Sigmoid colon (tissue), 7 donors: Measurements from ENCODE around the gene ICA1L. TPM values are rescaled to one million over a fixed set of nuclear protein-coding genes. Genes with fewer than 3 reads are reported as not detected.

ENCODE experiments used
- DNase-seq: peaks from one replicate; pipeline ENCODE4 v3.0.0-alpha.2; 2019
- H3K27ac ChIP-seq, 4 donors: fragments of 200-600 bp; sonication (generic); one replicate each; pipeline ENCODE4 v1.5.1; 2016 to 2019; ENCODE audit warnings: mild to moderate bottlenecking in 1 of 4
- H3K27me3 ChIP-seq, 3 donors: fragments of 200-600 bp; sonication (generic); one replicate each; pipeline ENCODE4 v1.5.1; 2019; ENCODE audit warnings: mild to moderate bottlenecking in 1 of 3
- H3K36me3 ChIP-seq, 4 donors: fragments of 200-600 bp; sonication (generic); one replicate each; pipeline ENCODE4 v1.5.1; 2016 to 2019
- H3K4me1 ChIP-seq, 4 donors: fragments of 200-600 bp; sonication (generic); one replicate each; pipeline ENCODE4 v1.5.1; 2017 to 2019
- H3K4me3 ChIP-seq, 4 donors: fragments of 200-600 bp; sonication (generic); one replicate each; pipeline ENCODE4 v1.5.1; 2017 to 2019; ENCODE audit warnings: mild to moderate bottlenecking in 2 of 4, moderate library complexity in 1 of 4
- H3K9me3 ChIP-seq, 4 donors: fragments of 200-600 bp in 3 of 4; sonication (generic) in 3 of 4; one replicate each; pipeline versions ENCODE4 v1.5.1 to v1.6.1; 2013 to 2019
- EP300 ChIP-seq, 4 donors: sonication (generic); formaldehyde crosslinking; IDR thresholded peaks; one replicate each; pipeline ENCODE4 v1.6.1; 2017; ENCODE audit warnings: antibody characterized with exemption in 4 of 4
- POLR2A ChIP-seq, 2 donors: fragments of 450-650 bp; IDR thresholded peaks; one replicate each; pipeline ENCODE4 v1.6.1; 2016; ENCODE audit warnings: antibody characterized with exemption in 2 of 2, mild to moderate bottlenecking in 2 of 2, moderate library complexity in 2 of 2
- POLR2AphosphoS5 ChIP-seq, 4 donors: sonication (generic); formaldehyde crosslinking; IDR thresholded peaks; one replicate each; pipeline ENCODE4 v1.6.1; 2017; ENCODE audit warnings: antibody characterized with exemption in 4 of 4
- WGBS, 2 donors: extraction: QIAGEN DNeasy Blood & Tissue Kit; methylation state at CpG; one replicate each; pipeline ENCODE4 v1.1.7; 2013; 5-methylcytosine and 5-hydroxymethylcytosine counted together
- intact Hi-C: fragments of 100-400 bp; cut with DNase I; formaldehyde crosslinking; loops from one replicate; pipeline ENCODE4 v1.15.1; 2023
- polyA plus RNA-seq, 3 donors: library from polyadenylated mRNA; stranded (reverse); fragments of 200-250 nt; gene quantifications; one replicate each; pipeline ENCODE4 v1.2.3, GENCODE V29; 2013
- total RNA-seq, 4 donors: library from RNA; depleted of rRNA; stranded (reverse); fragments of >200 nt; gene quantifications; one replicate each; pipeline ENCODE4 v1.1.0, GENCODE V29; 2016
- TF ChIP-seq, protein P1 (sequence below), 4 experiments: fragments of 450-650 bp in 3 of 4; fragments of 200-600 bp in 1 of 4; IDR thresholded peaks; one replicate each; pipeline ENCODE4 v1.5.1; 2016 to 2019; ENCODE audit warnings: antibody characterized with exemption in 4 of 4, mild to moderate bottlenecking in 3 of 4, moderate library complexity in 2 of 4
- donor health status: healthy with polysubstance abuse.
- donor health status: Bipolar disorder and iron deficiency.
- donor health status: healthy.

The ICA1L gene
- total and polyA plus RNA-seq, 7 donors, result 0.46 to 28.8 (median 15.7) TPM

DNA sequence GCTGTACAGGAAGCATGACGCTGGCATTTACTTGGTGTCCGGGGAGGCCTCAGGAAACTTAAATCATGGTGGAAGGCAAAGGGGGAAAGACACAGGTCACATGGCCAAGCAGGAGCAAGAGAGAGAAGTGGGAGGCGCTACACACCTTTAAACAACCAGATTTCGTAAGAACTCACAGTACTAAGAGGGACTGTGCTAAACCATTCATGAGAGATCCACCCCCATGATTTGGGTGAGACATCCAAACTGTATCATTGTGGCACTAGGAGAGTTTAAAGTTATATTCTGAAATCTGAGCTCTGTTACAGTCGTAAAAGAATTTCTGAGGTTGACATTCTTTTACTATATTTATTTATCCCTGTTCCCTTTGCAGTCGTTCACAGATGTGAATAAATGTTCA, 116.6 kb downstream of the ICA1L start:
- intact Hi-C loops, result no loop called here
- TF ChIP-seq POLR2A (IDR thresholded peaks at IDR 0.05), result no peak
- H3K27me3 ChIP-seq, result no peaks in the 10 kb centered on the region

DNA sequence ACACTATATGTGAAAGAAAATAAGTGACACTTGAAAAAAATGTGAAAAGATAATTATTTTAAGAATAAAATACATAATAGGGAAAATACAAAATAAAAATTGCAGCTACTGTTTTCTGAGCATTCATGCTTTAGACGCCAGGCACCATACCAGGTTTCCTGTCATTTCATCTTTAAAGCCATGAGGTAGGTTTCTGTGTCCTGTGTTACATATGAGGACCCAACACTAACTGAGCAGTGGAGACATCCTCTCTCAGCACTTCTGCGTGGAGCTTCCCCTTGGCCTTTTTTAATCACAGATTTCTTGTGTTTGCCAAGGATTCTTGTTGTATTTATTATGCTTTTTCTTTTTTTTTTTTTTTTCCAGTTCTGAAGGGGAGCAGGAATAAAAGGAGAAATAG, 119.5 kb downstream of the ICA1L start:
- peaks cover 0 to under 1% (median 0%) of the 10 kb centered on the region in 4 donors for H3K4me1 ChIP-seq
- no peak overlapping the region for H3K4me3 ChIP-seq
- H3K9me3 ChIP-seq, result no peaks in the 10 kb centered on the region
- H3K27ac ChIP-seq, result no peak overlapping the region
- H3K36me3 ChIP-seq, result no peaks in the 10 kb centered on the region
- intact Hi-C loops, result no loop called here
- H3K27me3 ChIP-seq, result no peaks in the 10 kb centered on the region
- DNase-seq, result no peak
- TF ChIP-seq EP300 (IDR thresholded peaks at IDR 0.05), result no peak
- TF ChIP-seq, protein P1, sequence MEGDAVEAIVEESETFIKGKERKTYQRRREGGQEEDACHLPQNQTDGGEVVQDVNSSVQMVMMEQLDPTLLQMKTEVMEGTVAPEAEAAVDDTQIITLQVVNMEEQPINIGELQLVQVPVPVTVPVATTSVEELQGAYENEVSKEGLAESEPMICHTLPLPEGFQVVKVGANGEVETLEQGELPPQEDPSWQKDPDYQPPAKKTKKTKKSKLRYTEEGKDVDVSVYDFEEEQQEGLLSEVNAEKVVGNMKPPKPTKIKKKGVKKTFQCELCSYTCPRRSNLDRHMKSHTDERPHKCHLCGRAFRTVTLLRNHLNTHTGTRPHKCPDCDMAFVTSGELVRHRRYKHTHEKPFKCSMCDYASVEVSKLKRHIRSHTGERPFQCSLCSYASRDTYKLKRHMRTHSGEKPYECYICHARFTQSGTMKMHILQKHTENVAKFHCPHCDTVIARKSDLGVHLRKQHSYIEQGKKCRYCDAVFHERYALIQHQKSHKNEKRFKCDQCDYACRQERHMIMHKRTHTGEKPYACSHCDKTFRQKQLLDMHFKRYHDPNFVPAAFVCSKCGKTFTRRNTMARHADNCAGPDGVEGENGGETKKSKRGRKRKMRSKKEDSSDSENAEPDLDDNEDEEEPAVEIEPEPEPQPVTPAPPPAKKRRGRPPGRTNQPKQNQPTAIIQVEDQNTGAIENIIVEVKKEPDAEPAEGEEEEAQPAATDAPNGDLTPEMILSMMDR (IDR thresholded peaks at IDR 0.05), result no peak
- no peak for TF ChIP-seq POLR2AphosphoS5 (IDR thresholded peaks at IDR 0.05)
- TF ChIP-seq POLR2A (IDR thresholded peaks at IDR 0.05), result no peak
- WGBS, 2 donors, result 72 to 92% methylated on average over 2 of the region's 2 CpGs

More for the DNA sequence above, 116.6 kb downstream of the ICA1L start:
- DNase-seq, result no peak
- WGBS, 2 donors, result 66 to 82% methylated on average over 6 of the region's 6 CpGs
- Histone ChIP-seq H3K4me1 (peaks cover 0 to 21% (median 12%) of the 10 kb centered on the region in 4 donors), H3K36me3 (peaks cover 0 to 5% (median 2%) of the 10 kb centered on the region in 4 donors), H3K9me3 (no peaks in the 10 kb centered on the region), H3K27ac (no peak overlapping the region), H3K4me3 (no peak overlapping the region)

DNA sequence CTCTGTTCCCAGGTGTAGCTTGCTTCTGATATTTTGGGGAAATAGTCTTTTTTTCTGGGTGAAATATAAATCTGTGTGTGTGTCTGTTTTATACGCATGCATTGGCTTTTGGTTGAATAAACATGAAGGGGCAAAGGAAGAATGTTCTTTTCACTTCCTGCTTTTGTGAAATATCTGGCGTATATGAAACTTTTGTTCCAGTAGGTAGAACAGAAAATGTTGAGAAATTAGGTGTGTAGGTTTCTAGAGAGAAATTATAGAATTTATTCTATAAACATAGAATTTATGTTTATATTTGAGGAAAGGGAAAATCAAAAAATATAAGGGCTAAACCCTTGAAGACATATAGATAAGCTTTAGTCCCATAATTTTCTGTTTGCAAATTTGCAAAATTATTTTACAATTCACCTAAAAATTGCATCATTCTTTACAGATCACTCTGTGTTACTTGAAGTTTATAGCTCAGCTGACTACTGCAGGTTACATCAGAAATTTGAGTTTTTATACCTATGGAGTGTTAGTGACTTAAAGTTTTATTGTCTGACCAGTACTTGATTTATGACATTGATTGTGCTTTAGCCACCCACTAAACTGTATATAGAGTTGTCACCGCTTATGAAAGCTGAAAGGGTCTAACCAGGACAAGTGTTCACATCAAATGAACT, 120.7 kb downstream of the ICA1L start:
- no peaks in the 10 kb centered on the region for H3K36me3 ChIP-seq
- H3K4me1 ChIP-seq, result no peaks in the 10 kb centered on the region
- no peak for DNase-seq
- H3K27ac ChIP-seq, result no peak overlapping the region
- H3K4me3 ChIP-seq, result no peak overlapping the region
- H3K27me3 ChIP-seq, result no peaks in the 10 kb centered on the region
- no peaks in the 10 kb centered on the region for H3K9me3 ChIP-seq
- 57 to 75% methylated on average over 3 of the region's 3 CpGs for WGBS, 2 donors
- TF ChIP-seq POLR2AphosphoS5 (IDR thresholded peaks at IDR 0.05), result no peak
- TF ChIP-seq, protein P1 (IDR thresholded peaks at IDR 0.05), result no peak
- TF ChIP-seq POLR2A (IDR thresholded peaks at IDR 0.05), result no peak
- no peak for TF ChIP-seq EP300 (IDR thresholded peaks at IDR 0.05)
- intact Hi-C loops, result no loop called here

DNA sequence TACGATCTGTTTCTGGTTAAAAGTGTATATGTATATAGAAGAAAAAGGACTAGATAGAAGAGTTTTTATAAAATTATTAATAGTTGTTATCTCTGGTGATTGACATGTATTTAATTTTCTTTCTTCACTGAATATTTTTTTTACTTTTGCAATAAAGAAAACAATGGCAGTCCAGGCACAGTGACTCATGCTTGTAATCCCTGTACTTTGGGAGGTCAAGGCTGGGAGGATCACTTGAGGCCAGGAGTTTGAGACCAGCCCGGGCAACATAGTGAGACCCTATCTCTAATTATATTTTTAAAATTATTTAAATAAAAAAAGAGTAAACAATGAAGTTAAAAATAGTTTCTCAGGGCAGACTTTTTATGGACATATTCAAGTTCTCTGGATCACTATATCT, 122.1 kb downstream of the ICA1L start:
- Histone ChIP-seq H3K9me3 (no peaks in the 10 kb centered on the region), H3K36me3 (no peaks in the 10 kb centered on the region), H3K27ac (no peak overlapping the region), H3K4me1 (no peaks in the 10 kb centered on the region), H3K27me3 (no peaks in the 10 kb centered on the region), H3K4me3 (no peak overlapping the region)
- WGBS, 2 donors, result 90 to 92% methylated on average over 2 of the region's 2 CpGs
- TF ChIP-seq EP300 (IDR thresholded peaks at IDR 0.05) (no peak), POLR2A (IDR thresholded peaks at IDR 0.05) (no peak), POLR2AphosphoS5 (IDR thresholded peaks at IDR 0.05) (no peak)
- TF ChIP-seq, protein P1 (IDR thresholded peaks at IDR 0.05), result no peak
- intact Hi-C loops, result no loop called here
- DNase-seq, result no peak

DNA sequence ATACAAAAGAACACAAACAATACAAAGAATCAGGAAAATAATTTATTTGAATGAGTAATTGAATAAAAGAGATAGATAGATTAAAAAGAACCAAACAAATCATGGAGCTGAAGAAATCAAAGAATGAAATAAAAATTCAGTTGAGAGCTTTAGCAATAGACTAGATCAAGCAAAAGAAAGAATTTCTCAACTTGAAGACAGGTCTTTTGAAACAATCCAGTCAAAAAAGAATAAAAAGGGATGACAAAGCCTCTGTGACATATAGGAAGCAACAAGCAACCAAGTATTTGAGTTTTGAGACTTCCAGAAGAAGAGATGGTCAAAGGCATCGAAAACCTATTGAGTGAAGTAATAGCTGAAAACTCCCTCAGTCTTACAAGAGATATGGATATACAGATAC, 128.0 kb downstream of the ICA1L start:
- Histone ChIP-seq H3K4me3 (no peak overlapping the region), H3K27ac (no peak overlapping the region), H3K4me1 (no peaks in the 10 kb centered on the region), H3K27me3 (no peaks in the 10 kb centered on the region), H3K36me3 (no peaks in the 10 kb centered on the region), H3K9me3 (peaks cover 0 to 4% (median 0%) of the 10 kb centered on the region in 4 donors)
- intact Hi-C loops, result no loop called here
- TF ChIP-seq POLR2A (IDR thresholded peaks at IDR 0.05) (no peak), POLR2AphosphoS5 (IDR thresholded peaks at IDR 0.05) (no peak), EP300 (IDR thresholded peaks at IDR 0.05) (no peak)
- TF ChIP-seq, protein P1 (IDR thresholded peaks at IDR 0.05), result no peak
- DNase-seq, result no peak
- 98% methylated on average over 1 of the region's 1 CpG for WGBS, 2 donors
